ENCODE results near the gene ETNK2. TPM values are rescaled to one million over a fixed set of nuclear protein-coding genes. Genes with fewer than 3 reads are reported as not detected.

Gene ETNK2
- total RNA-seq, 6 donors from 2014 or later: 3.2 to 8.9 (median 6.0) TPM; not detected in 1

DNA sequence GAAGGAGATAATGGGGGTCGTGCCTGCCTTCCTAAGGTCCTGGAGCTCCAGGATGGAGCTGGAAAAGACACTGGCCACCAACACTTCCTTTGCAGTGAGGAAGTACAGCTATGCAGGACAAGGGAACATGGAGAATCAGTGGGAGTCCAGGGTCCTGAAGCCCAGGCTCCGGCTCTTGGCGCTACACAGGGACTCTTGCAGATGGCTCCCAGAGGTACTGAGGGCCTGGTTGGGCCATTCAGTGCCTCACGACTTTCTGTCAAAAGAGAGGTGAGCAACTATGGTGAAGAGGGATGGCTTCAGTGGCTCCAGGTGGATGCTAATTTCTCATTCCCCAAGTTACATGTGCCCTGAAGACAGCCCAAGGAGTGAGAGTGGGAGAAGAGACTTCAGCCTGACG lies 1.8 kb upstream of the ETNK2 start:
- no peak for DNase-seq
- Histone ChIP-seq H3K27ac (no peak overlapping the region), H3K4me3 (no peak overlapping the region), H3K27me3 (peaks cover 0 to 3% (median 0%) of the 10 kb centered on the region in 4 donors), H3K9me3 (no peaks in the 10 kb centered on the region), H3K4me1 (peaks cover 11 to 22% (median 14%) of the 10 kb centered on the region in 4 donors), H3K36me3 (no peaks in the 10 kb centered on the region)
- no peak for ATAC-seq (ENCODE audit: low FRiP score in 2 of 2)
- 90 to 96% methylated on average over 5 of the region's 5 CpGs for WGBS, 2 donors
- TF ChIP-seq POLR2AphosphoS5 (IDR thresholded peaks at IDR 0.05) (no peak), EP300 (IDR thresholded peaks at IDR 0.05) (no peak), POLR2A (IDR thresholded peaks at IDR 0.05) (no peak)
- TF ChIP-seq, protein P1, sequence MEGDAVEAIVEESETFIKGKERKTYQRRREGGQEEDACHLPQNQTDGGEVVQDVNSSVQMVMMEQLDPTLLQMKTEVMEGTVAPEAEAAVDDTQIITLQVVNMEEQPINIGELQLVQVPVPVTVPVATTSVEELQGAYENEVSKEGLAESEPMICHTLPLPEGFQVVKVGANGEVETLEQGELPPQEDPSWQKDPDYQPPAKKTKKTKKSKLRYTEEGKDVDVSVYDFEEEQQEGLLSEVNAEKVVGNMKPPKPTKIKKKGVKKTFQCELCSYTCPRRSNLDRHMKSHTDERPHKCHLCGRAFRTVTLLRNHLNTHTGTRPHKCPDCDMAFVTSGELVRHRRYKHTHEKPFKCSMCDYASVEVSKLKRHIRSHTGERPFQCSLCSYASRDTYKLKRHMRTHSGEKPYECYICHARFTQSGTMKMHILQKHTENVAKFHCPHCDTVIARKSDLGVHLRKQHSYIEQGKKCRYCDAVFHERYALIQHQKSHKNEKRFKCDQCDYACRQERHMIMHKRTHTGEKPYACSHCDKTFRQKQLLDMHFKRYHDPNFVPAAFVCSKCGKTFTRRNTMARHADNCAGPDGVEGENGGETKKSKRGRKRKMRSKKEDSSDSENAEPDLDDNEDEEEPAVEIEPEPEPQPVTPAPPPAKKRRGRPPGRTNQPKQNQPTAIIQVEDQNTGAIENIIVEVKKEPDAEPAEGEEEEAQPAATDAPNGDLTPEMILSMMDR (IDR thresholded peaks at IDR 0.05): no peak

DNA sequence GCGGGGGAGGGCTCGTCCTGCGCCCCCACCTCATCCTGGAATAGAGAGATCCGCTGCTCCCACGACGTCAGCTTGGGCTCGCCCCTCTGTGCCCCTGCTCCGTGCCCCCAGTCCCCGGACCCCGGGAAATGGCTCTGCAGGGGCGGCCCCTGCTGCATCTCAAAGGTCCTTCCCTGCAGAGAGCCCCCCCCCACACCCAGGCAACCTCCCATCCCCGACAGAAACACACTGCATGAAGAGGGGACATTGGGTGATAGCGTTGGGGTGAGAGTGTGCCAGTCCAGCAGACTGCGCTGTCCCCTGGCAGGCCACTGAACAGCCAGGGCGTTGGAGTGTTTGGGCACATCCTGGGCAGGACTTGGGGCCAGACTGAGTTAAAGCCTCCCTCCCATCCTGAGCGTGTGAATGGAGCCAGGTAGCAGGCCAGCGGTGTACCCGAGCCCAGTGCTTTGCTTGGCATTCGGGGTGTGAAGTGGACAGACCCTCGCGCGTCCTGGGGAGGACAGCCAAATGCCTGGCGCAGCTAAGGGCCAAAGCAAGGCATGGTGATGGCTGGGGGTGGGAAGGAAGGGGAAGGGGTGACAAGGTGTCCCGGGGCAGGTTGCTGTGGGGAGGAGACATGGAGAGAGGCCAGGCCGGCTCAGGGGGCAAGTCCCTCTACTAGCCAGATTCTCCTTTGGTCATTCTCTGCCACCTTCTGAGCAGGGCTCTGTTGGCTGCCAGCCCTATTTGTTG lies 633 bp upstream of the ETNK2 start:
- TF ChIP-seq, protein P1 (IDR thresholded peaks at IDR 0.05): peak in 1 of 6 experiments; percentile 7
- TF ChIP-seq POLR2AphosphoS5 (IDR thresholded peaks at IDR 0.05) (no peak), POLR2A (IDR thresholded peaks at IDR 0.05) (no peak), EP300 (IDR thresholded peaks at IDR 0.05) (no peak)
- Histone ChIP-seq H3K27me3 (peaks cover 0 to 3% (median 0%) of the 10 kb centered on the region in 4 donors), H3K36me3 (no peaks in the 10 kb centered on the region), H3K9me3 (no peaks in the 10 kb centered on the region), H3K27ac (peak overlapping the region in 1 of 4 donors; percentile 73), H3K4me1 (peaks cover 11 to 22% (median 14%) of the 10 kb centered on the region in 4 donors), H3K4me3 (peak overlapping the region; percentile 22 to 81 (median 68))
- DNase-seq (peak in 1 of 2 donors; percentile 57), ATAC-seq (ENCODE audit: low FRiP score in 2 of 2) (no peak)
- WGBS, 2 donors: 23 to 67% methylated on average over 11 to 16 of the region's 25 CpGs

DNA sequence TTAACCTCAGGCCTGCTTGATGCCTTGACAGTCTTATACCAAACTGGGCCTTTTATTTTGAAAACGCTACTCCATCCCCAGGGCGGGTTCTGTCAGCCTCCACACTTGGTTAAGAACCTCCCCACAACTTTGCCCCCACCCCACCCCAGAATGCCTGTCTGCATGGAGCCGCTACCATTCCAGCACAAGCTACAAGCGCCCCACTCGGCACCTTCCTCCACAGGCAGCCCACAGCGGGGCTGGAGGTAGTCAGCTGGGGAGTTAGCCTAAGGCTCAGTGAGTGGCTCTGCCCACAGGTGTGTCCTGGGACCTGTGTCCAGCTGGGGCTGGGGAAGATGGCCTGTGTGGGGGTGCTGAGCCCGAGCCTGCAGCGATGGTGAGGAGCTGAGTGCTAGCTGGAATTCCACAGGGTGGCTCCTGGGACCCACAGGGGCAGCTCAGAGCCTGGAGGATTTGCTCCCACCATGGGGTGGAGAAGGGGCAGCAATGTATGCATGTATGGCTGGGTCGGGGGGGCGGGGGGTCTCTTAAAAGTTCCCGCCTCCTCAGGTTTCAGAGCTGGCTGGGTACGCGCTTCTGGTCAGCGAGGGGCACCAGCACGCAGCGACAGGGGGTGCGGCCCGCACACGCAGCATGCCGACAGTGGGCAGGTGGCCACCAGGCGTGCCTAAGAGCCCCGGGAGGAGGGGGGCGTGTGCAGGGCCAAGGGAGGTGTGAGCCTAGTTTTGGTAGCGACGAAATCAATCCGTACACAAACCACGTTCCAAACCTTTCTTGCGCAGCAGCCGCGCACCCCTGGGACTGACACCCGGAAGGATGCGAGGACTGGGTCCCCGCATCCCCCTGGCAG lies 917 bp downstream of the ETNK2 start:
- ATAC-seq (ENCODE audit: low FRiP score in 2 of 2): peak in 1 of 2 donors; percentile 15
- Histone ChIP-seq H3K36me3 (peaks cover 0 to 1% (median 0%) of the 10 kb centered on the region in 4 donors), H3K27ac (peak overlapping the region in 3 of 4 donors; percentile 52 to 73 (median 73)), H3K4me1 (peaks cover 11 to 22% (median 14%) of the 10 kb centered on the region in 4 donors), H3K9me3 (no peaks in the 10 kb centered on the region), H3K4me3 (peak overlapping the region; percentile 43 to 81 (median 68)), H3K27me3 (peaks cover 0 to 3% (median 0%) of the 10 kb centered on the region in 4 donors)
- TF ChIP-seq POLR2AphosphoS5 (IDR thresholded peaks at IDR 0.05): no peak
- no peak for TF ChIP-seq POLR2A (IDR thresholded peaks at IDR 0.05)
- no peak for TF ChIP-seq EP300 (IDR thresholded peaks at IDR 0.05)
- TF ChIP-seq, protein P1 (IDR thresholded peaks at IDR 0.05): peak in 1 of 6 experiments; percentile 9
- peak in 1 of 2 donors; percentile 58 for DNase-seq
- WGBS, 2 donors: 42 to 84% methylated on average over 4 to 33 of the region's 33 CpGs

DNA sequence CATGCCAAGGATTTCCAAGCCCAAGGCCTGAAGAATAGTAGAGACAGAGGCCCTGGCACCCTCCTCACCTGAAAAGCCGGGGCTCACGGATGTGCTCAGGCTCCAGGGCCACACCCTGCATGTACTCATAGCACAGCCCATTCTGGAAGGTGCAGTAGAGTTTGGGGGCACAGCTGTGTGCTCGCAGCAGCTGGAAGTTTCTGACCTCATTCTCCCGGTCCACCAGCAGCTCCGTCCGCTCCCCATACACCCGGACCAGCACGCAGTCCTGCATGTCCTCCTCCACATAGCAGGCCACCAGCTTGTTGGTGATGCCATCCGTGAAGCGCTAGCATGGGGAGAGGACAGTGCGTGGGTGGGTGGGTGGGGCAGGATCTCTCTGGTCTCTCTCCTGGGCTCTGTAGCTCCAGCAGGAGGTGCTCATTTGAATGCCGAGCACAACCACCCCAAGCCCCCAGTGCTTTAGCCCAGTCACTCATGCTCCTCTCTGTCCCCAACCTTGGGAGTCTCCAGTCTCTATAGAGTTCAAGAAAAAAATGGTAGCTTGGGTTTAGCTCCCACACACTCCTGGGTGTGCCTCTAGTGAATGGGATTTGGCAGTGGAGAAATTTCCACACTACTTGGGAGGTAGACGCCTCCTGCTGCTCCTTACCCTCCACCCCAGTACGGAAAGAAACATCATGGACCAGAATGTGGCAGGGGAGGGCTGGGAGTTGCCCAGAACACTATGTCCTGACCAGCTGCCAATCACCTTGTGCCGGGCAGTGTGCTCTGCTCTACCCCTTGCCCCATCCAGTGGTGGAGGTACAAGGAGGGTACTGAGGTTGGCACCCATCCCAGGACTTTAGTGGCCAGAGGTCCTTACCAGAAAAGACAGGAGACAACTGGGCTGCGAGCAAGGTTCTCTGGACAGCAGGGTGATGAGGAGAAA lies 1.9 kb downstream of the ETNK2 start:
- Histone ChIP-seq H3K27me3 (peaks cover 0 to 3% (median 0%) of the 10 kb centered on the region in 4 donors), H3K36me3 (peaks cover 0 to 3% (median 0%) of the 10 kb centered on the region in 4 donors), H3K4me3 (no peak overlapping the region), H3K9me3 (no peaks in the 10 kb centered on the region), H3K27ac (no peak overlapping the region), H3K4me1 (peaks cover 11 to 22% (median 14%) of the 10 kb centered on the region in 4 donors)
- no peak for TF ChIP-seq EP300 (IDR thresholded peaks at IDR 0.05)
- ATAC-seq (ENCODE audit: low FRiP score in 2 of 2): no peak
- WGBS, 2 donors: 90 to 92% methylated on average over 9 to 16 of the region's 16 CpGs
- no peak for DNase-seq

Measured in upper lobe of left lung (tissue), 6 donors.